ENCODE results near the gene KLHL22.
"Not testable (repeated sequence)": the region's sequence is repeated elsewhere in the genome, so short reads cannot be mapped to it uniquely, and the experiment has no call there.

KLHL22 gene

DNA sequence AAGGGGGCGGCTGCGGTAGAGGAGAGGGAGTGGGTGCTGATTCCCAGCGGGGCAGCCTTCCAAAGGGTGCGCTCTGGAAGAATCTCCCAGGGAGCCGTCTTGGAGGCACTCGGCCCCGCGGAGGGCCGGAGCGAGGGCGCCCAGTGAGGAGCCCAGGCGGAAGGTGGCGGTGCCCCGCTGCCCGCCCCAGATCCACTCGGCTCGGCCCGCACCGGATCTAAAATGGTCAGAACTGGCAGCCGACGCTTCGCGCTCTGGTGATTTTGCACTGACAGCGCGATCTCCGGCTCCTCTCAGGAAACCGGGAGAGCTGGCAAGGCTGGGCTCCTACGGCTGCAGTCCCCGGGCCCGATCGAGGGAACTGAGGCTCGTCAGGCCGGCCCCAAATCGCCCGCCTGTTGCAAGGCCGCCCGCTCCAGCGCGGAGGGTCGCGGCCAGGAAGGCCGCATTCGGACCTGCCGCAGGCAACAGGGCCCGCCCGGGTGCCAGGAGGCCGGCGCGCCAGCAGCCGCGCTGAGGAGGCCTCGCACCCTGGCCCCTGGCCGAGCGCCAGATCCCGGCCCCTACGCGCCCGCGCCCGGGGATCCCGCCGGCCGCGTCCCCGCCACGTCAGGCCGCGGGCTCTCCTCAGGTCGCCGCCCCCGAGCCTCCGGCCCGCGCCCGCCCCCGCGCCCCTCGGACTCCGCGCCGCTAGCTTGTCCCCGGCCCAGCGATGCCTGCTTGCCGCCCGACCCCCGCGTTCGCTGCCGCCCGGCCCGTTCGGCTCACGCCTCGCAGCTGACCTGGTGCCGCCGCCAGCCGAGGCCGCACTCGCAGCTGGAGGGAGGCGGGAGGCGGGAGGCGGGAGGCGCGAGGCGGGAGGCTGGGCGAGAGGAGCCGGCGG, at the start of gene KLHL22:
Gene KLHL22, minus strand, starts transcription at position 818 of the 883 bp plus-strand sequence. CDS start 6,584 bp downstream, outside the sequence.
- DNase-seq: no peak

DNA sequence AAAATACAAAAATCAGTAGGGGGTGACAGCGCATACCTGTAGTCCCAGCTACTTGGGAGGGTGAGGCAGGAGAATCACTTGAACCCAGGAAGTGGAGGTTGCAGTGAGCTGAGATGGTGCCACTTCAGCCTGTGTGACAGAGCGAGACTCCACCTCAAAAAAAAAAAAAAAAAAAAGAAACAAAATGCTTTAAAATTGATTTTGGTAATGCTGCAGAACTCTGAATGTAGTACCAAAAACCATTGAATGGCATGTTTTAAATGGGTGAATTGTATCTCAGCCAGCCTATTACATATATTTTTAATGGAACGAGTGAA, 49.7 kb upstream of the KLHL22 start:
- not testable (repeated sequence) for DNase-seq

DNA sequence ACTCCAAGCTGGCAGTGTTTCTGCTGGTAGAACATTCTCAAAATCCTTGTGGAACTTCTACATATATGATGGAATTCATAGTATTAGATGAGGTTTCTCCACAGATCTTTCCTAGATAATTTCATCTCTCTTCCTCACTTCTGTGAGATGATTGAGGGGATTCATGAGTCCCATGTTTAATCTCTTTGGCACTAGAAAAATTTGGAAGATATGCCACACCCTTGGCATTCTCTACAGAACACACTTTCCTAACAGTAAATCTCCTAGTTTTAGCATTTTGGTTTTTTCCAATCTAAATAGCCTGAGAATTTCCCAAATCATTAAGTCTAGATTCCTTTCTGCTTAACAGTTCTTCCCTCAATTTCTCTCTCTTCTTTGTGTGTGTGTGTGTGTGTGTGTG, 47.1 kb upstream of the KLHL22 start:
- DNase-seq: no peak

GRCh38 chr22:20542055-20542454, 46.5 kb upstream of the KLHL22 start:
- DNase-seq: no peak

DNA sequence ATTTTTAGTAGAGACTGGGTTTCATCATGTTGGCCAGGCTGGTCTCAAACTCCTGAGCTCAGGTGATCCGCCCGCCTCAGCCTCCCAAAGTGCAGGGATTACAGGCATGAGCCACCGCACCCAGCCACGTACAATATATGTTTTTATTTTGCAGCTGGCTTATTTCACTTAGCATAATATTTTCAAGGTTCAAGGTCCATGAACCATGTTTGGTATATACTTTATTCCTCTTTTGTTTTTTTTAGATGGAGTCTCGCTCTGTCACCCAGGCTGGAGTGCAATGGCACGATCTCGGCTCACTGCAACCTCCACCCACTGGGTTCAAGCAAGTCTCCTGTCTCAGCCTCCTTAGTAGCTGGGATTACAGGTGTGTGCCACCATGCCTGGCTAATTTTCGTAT, 43.3 kb upstream of the KLHL22 start:
- DNase-seq: not testable (repeated sequence)

- no peak for DNase-seq
Measured at GRCh38 chr22:20537983-20538382, 42.4 kb upstream of the KLHL22 start.

GRCh38 chr22:20537325-20537756, 41.7 kb upstream of the KLHL22 start:
- DNase-seq: no peak

DNA sequence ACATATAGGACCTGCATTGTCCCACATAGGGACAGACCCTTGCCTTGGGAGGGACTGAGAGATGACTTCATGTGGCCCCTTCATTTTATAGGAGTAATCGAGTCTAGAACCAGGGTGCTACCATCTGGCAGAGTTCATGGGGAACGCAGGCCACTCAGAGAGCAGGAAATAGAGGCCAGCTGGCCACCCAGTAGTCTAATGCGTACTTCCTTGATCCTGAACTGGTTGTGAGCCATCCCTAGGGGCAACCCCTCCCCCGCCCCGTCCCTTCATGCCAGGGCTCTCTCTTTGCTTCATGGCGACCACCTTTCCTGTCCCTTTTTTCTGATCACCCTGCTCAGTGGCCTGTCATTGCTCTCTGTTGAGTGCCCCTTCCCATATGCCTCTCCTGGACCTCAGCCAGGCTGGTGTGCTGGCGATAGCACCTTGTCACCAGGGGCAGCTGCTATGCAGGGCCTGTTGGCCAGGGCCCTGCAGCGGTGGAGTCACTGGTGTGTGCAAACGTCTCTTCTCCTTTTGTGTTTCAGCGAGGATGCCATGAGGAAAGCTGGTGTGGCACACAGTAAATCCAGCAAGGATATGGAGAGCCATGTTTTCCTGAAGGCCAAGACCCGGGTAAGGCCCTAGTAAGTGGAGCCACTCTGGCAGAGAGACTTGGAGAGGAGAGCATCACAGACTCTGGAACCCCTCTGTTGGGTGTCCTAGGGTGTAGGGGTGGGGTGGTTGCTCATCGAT, 41.2 kb upstream of the KLHL22 start:
- DNase-seq: no peak

- no peak for DNase-seq
Measured at GRCh38 chr22:20533879-20534265, 38.3 kb upstream of the KLHL22 start.

GRCh38 chr22:20533095-20533878, 37.7 kb upstream of the KLHL22 start:
- no peak for DNase-seq

DNA sequence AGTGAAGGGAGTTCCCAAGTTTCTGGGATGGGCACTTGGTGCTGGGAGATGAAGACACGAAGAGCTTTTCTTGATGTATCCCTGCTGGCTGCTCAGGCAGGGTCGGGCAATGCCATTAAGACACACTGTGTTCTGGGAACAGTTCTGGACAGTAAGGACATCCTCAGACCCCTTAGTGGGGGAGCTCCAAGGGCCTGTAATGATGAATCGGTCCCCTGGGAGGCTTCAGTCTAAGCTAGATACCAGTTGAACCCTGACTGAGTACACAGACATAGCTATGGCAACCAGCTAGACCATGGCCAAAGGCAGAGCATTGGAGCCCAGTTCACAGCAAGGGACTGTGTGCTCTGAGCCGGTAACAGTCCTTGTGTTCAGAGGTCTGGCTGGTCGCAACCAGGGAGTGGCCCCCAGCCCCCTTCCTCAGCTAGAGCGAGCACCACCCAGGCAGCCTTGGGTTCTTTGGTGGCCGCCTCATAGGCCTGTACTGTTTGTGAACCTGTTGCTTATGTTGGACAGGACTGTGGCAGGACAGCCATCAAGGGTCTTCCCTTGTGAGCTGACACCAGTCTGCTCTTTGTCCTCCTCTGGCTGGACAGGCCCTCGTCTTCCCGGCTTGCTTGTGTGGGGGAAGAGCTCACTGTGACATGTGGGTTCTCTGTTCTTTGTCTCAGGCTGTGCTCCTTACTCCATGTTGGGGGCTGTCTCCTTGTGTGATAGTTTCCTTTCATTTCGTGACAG, 36.8 kb upstream of the KLHL22 start:
- DNase-seq: no peak

DNA sequence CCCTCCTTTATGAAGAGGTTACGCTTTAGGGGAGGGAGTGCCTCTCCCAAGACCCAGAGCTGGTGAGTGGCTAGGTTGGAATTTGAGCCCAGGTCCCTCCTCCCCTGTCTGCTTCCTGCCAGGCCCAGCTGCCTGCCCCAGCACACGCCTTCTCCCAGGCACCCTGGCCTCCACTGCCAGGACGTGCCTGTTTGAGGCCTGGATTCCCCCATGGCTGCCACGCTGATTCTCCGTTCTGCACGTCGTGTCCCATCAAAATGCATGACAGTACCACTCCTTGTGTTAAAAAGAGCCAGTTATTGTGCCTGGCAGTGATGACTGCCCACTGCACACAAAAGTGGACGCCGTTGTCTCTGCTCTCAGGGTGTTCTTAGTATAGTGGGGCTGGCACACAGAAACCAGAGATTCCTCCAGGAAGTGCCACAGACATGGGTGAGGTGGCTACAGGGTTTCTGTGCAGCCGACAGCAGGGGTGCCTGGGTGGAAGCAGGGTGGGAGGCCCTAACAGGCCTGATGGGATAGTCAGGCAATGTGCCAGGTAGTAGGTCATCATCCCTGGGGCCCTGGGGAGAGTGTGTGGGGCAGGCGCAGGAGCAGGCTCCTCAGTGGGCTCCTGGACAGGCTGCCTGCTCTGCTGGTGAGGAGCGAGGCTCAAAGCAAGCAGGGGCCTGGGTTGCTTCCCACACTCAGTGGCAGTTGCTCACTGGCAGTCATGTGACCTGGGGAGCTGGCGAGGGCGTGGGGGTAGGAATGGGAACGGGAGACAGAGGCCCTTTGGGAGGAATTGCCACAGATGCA, 36.0 kb upstream of the KLHL22 start:
- peak; percentile 49 for DNase-seq

GRCh38 chr22:20531154-20531403, 35.5 kb upstream of the KLHL22 start:
- DNase-seq: no peak

GRCh38 chr22:20530368-20531153, 35.0 kb upstream of the KLHL22 start:
- DNase-seq: no peak

- no peak for DNase-seq
Measured at GRCh38 chr22:20528405-20528978, 32.9 kb upstream of the KLHL22 start.

DNA sequence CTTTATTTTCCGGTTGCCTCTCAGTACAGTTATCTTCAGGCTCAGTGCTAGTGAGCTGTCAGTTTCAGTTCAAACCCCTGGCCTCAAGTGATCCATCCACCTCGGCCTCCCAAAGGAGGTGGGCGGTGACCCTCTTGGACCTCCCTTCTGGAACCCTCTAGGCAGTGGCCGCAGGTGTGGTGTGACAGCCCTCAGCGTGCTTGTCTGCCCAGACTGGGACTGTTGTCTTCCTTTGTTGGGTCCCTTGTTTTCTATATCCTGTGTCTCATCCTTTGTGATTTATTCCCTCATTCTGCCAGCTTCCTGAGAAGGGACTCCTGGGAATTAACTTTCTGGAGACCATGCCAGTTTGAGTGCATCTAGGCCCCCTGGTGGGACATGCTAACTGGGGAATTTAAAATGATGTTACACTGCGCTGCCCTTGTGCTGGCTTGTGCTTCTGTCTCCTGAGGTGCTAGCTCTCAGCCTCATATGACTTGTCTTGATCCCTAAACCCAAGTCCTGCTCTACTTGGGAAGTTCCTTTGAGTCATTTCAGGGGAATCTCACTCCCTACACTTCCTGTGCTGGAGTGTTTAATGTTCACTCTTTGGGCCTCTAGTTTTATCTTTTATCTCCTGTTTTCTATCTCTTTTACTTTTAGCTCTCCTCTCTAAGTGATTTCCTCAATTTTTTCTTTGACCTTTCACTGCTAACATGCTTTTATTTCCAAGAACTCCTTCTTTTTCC, 31.2 kb upstream of the KLHL22 start:
- no peak for DNase-seq

DNA sequence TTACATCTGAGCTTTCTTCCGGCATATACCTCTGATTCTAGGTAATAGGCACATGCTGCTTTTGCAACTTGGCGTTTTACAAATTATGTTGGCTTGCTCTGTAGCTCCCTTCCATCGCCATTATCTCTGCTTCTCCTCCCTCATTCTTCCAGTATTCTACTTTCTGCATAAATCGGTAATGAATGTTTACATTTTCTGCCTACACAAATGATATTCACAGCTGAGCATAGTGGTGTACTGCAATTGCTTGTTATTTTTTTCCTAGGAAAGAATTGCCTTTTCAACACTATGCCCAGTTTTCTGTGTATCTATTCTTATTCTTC, 30.7 kb upstream of the KLHL22 start:
- DNase-seq: no peak

GRCh38 chr22:20525048-20525447, 29.5 kb upstream of the KLHL22 start:
- no peak for DNase-seq

GRCh38 chr22:20524004-20524481, 28.4 kb upstream of the KLHL22 start:
- no peak for DNase-seq
